Measurements from ENCODE around the gene EFS.

The EFS gene

DNA sequence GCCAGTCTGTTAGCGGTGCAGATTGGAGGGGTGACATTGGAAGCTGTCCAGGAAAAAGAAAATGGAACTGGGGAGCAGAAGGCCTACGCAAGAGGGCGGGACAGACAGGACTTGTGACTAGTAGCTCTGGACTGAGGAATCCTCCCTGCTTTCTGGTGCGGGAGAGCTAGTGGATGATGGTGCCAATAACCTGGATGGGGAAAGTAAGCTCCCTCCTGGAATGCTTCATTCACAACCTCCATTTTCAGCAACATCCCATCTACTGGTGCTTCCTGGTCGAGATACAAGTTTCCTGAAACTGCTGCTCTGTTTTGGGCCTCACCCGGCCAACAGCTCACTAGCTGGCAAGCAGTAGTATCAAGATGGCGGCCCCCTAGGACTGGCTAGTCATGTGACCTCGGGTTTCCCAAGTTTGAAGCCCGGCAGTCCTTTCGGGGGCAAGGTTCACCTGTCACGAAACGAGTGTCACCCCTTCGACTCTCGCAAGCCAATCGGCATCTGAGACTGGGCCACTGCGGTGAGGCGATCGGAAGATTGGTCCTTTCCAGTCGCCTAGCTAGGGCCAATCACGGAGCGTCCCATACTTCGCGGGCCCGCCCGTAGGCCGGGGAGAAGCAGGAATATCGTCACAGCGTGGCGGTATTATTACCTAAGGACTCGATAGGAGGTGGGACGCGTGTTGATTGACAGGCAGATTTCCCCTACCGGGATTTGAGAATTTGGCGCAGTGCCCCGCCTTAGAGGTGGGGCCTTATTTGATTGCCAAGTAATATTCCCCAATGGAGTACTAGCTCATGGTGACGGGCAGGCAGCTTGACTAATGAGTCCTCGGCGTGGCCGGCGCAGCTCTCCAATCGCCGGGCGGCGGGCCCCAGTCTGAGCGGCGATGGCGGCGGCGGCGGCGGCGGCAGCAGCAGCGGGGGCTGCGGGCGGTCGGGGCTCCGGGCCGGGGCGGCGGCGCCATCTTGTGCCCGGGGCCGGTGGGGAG is 44.1 kb downstream of the EFS start, which contains the start of gene PABPN1:
Gene PABPN1 (plus strand): TSS at position 874 of the 988 bp plus-strand sequence. CDS start 13 bp downstream, at position 887.
- H3K4me3 ChIP-seq (ENCODE audit: low read length in 2 of 2), result peak within 1 kb of the TSS; percentile 93 to 94
- no peaks in the 10 kb centered on the region for H3K27me3 ChIP-seq (ENCODE audit: control insufficient read depth in 2 of 2, insufficient read depth in 2 of 2, low read length in 2 of 2)
- H3K27ac ChIP-seq (ENCODE audit: low read depth in 2 of 2, low read length in 2 of 2), result peak within 1 kb of the TSS; percentile 88 to 92
- peaks cover 13 to 16% of the 10 kb centered on the region in 2 donors for H3K4me1 ChIP-seq (ENCODE audit: control insufficient read depth in 2 of 2, insufficient read depth in 2 of 2, low read length in 2 of 2)
- peaks cover 16 to 24% of the 10 kb centered on the region in 2 donors for H3K36me3 ChIP-seq (ENCODE audit: control insufficient read depth in 2 of 2, insufficient read depth in 2 of 2, low read length in 2 of 2)
- no peaks in the 10 kb centered on the region for H3K9me3 ChIP-seq (ENCODE audit: control insufficient read depth in 2 of 2, low read length in 2 of 2)
- H3K9ac ChIP-seq (ENCODE audit: low read depth in 1 of 2, low read length in 2 of 2), result peak within 1 kb of the TSS; percentile 89 to 91

DNA sequence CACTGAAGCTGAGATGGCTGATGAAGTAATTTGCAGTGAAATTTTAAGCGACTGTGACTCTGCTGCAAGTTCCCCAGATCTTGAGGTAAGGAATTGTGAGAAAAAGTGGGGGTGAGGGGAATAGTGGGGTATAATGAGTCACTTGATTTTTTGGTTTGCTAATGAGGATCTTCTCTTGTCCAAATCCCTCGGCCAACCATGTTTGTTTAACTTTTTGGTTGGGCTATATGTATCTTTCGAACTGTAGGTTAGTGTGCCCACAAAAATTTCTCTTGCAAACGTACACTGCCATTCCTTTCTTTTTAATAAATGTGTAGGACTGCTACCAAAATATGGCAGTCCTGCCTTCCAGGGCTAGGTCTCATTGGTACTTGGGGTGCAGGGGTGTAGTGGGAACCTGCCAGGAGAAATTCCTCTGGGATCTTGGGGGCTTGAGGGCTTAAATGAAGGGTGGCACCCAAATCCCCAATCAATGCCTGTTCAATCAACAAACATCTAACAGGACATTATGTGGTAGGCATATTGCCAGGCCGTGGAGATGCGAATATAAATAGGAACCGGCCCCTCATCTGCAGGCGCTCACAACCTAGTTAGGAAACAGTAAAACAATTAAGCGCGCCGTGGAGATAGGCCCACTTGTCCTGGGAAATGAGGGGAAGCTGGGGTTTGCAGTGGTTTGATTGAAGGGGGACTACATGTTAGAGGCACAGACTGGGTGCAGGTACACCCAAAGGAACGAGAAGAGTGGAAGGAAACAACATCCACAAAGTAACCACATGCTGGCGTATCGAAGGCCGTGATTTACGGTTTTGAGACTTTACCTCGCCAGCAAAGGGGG is 45.0 kb downstream of the EFS start:
- Histone ChIP-seq H3K4me3 (ENCODE audit: low read length in 2 of 2) (peak overlapping the region; percentile 67 to 74), H3K4me1 (ENCODE audit: control insufficient read depth in 2 of 2, insufficient read depth in 2 of 2, low read length in 2 of 2) (peaks cover 13 to 16% of the 10 kb centered on the region in 2 donors), H3K27me3 (ENCODE audit: control insufficient read depth in 2 of 2, insufficient read depth in 2 of 2, low read length in 2 of 2) (no peaks in the 10 kb centered on the region), H3K27ac (ENCODE audit: low read depth in 2 of 2, low read length in 2 of 2) (peak overlapping the region; percentile 86 to 92), H3K36me3 (ENCODE audit: control insufficient read depth in 2 of 2, insufficient read depth in 2 of 2, low read length in 2 of 2) (peaks cover 12 to 20% of the 10 kb centered on the region in 2 donors), H3K9me3 (ENCODE audit: control insufficient read depth in 2 of 2, low read length in 2 of 2) (no peaks in the 10 kb centered on the region), H3K9ac (ENCODE audit: low read depth in 1 of 2, low read length in 2 of 2) (peak overlapping the region; percentile 17 to 53)

DNA sequence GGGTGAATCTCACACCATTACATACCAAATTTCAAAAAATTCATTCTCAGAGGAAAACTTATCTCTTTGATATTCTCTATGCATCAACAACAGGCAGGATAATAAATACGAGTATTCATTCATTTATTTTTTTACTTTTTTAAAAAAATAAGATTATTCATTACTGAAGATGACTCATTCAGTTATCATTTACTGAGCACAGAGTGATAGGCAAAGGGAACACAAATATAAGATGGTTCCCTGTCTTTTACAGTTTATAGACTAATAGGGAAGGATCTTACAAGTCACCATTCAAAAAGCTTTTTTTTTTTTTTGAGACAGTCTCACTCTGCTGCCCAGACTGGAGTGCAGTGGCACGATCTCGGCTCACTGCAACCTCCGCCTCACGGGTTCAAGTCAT is 48.7 kb downstream of the EFS start:
- Histone ChIP-seq H3K9ac (ENCODE audit: low read depth in 1 of 2, low read length in 2 of 2) (no peak overlapping the region), H3K27me3 (ENCODE audit: control insufficient read depth in 2 of 2, insufficient read depth in 2 of 2, low read length in 2 of 2) (no peaks in the 10 kb centered on the region), H3K36me3 (ENCODE audit: control insufficient read depth in 2 of 2, insufficient read depth in 2 of 2, low read length in 2 of 2) (peaks cover 0 to 5% of the 10 kb centered on the region in 2 donors), H3K4me3 (ENCODE audit: low read length in 2 of 2) (no peak overlapping the region), H3K9me3 (ENCODE audit: control insufficient read depth in 2 of 2, low read length in 2 of 2) (no peaks in the 10 kb centered on the region), H3K4me1 (ENCODE audit: control insufficient read depth in 2 of 2, insufficient read depth in 2 of 2, low read length in 2 of 2) (peaks cover 5 to 6% of the 10 kb centered on the region in 2 donors), H3K27ac (ENCODE audit: low read depth in 2 of 2, low read length in 2 of 2) (no peak overlapping the region)

DNA sequence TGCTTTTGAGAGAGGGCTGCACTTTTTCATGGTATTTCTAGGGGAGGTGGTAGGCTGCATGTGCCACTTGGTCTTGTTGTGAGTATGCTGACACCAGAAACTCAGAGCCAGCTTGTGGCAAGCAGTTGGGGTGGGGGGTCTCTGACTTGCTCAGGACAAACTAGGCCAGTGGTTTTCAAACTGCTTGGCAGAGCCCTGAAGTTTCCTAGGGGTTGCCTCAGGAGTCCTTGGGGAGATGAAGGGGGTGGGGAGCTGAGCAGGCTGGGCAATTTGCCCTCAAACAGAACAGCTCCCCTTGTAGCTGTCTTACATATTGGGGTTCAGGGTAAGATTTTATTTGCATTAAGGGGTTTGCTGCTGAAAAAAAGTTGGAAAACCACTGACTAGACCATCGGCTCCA is 54.4 kb downstream of the EFS start:
- H3K27ac ChIP-seq (ENCODE audit: low read depth in 2 of 2, low read length in 2 of 2), result no peak overlapping the region
- H3K4me1 ChIP-seq (ENCODE audit: control insufficient read depth in 2 of 2, insufficient read depth in 2 of 2, low read length in 2 of 2), result peaks cover 29 to 37% of the 10 kb centered on the region in 2 donors
- H3K9ac ChIP-seq (ENCODE audit: low read depth in 1 of 2, low read length in 2 of 2), result no peak overlapping the region
- H3K36me3 ChIP-seq (ENCODE audit: control insufficient read depth in 2 of 2, insufficient read depth in 2 of 2, low read length in 2 of 2), result peaks cover 16 to 31% of the 10 kb centered on the region in 2 donors
- no peaks in the 10 kb centered on the region for H3K27me3 ChIP-seq (ENCODE audit: control insufficient read depth in 2 of 2, insufficient read depth in 2 of 2, low read length in 2 of 2)
- no peaks in the 10 kb centered on the region for H3K9me3 ChIP-seq (ENCODE audit: control insufficient read depth in 2 of 2, low read length in 2 of 2)
- no peak overlapping the region for H3K4me3 ChIP-seq (ENCODE audit: low read length in 2 of 2)

DNA sequence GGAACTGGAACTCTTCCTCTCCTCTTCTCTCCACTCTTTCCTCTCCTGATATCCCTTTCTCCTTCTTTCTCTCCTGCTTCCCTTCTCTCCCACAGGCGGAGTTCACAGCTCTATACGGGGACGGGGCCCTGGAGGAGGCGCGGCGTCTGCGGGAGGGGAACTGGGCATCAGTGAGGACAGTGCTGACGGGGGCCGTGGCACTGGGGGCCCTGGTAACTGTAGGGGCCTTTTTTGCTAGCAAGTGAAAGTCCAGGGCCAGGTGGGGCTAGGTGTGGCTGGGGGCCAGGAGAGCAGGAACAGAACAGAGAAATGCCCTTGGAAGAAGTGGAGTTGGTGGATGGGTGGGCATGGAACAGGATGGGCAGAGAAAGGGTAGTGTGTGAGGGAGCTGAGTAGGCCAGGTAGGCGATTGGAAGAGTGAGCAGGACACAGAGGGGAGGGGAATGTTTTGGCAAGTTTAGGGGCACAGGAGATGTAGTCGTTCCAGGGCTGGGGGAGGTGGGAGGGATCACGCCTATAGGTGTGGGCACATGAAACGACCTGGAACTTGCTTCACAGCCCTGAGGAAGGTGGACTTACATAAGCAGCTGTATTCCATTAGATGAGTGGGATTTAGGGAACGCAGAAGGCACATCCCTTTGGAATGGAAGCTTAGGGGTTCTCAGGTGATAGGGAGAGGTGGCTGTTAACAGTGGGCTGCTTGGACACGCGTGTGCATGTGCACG is 56.1 kb downstream of the EFS start:
- H3K36me3 ChIP-seq (ENCODE audit: control insufficient read depth in 2 of 2, insufficient read depth in 2 of 2, low read length in 2 of 2), result peaks cover 16 to 31% of the 10 kb centered on the region in 2 donors

DNA sequence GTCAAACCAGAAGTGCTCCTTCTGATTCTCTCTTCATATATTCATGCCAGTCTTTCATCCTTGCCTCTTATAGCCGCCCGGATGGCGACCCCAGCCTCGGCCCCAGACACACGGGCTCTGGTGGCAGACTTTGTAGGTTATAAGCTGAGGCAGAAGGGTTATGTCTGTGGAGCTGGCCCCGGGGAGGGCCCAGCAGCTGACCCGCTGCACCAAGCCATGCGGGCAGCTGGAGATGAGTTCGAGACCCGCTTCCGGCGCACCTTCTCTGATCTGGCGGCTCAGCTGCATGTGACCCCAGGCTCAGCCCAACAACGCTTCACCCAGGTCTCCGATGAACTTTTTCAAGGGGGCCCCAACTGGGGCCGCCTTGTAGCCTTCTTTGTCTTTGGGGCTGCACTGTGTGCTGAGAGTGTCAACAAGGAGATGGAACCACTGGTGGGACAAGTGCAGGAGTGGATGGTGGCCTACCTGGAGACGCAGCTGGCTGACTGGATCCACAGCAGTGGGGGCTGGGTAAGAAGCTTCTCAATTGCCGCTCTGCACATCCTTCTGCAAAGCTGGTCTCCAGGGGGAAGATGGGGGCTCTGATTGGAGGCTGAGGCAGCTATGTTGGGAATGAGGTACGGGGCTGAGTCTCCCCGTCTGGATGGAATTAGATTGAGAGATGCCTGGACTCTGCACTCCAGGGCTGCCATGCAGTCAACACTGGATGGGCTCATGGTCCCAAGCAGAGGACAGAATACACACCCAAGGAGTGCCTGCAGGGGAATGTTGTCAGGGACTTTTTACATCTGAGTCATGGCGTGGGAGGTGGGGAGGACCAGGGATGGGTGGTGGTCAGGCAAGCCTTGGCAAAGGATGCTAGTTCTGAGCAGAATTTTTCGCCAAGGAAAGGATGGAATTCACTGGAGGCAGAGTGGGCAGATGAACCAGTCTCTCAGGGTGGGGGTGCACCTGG is 57.0 kb downstream of the EFS start:
- Histone ChIP-seq H3K9me3 (ENCODE audit: control insufficient read depth in 2 of 2, low read length in 2 of 2) (no peaks in the 10 kb centered on the region), H3K27ac (ENCODE audit: low read depth in 2 of 2, low read length in 2 of 2) (peak overlapping the region in 1 of 2 donors; percentile 97), H3K4me3 (ENCODE audit: low read length in 2 of 2) (peak overlapping the region; percentile 83 to 98), H3K27me3 (ENCODE audit: control insufficient read depth in 2 of 2, insufficient read depth in 2 of 2, low read length in 2 of 2) (no peaks in the 10 kb centered on the region), H3K9ac (ENCODE audit: low read depth in 1 of 2, low read length in 2 of 2) (peak overlapping the region; percentile 94 to 95), H3K4me1 (ENCODE audit: control insufficient read depth in 2 of 2, insufficient read depth in 2 of 2, low read length in 2 of 2) (peaks cover 33 to 43% of the 10 kb centered on the region in 2 donors), H3K36me3 (ENCODE audit: control insufficient read depth in 2 of 2, insufficient read depth in 2 of 2, low read length in 2 of 2) (peaks cover 16 to 31% of the 10 kb centered on the region in 2 donors)

More for the DNA sequence above, 56.1 kb downstream of the EFS start:
- H3K9ac ChIP-seq (ENCODE audit: low read depth in 1 of 2, low read length in 2 of 2), result no peak overlapping the region
- H3K4me1 ChIP-seq (ENCODE audit: control insufficient read depth in 2 of 2, insufficient read depth in 2 of 2, low read length in 2 of 2), result peaks cover 31 to 42% of the 10 kb centered on the region in 2 donors
- H3K27ac ChIP-seq (ENCODE audit: low read depth in 2 of 2, low read length in 2 of 2), result no peak overlapping the region
- H3K4me3 ChIP-seq (ENCODE audit: low read length in 2 of 2), result peak overlapping the region in 1 of 2 donors; percentile 36
- H3K9me3 ChIP-seq (ENCODE audit: control insufficient read depth in 2 of 2, low read length in 2 of 2), result no peaks in the 10 kb centered on the region
- H3K27me3 ChIP-seq (ENCODE audit: control insufficient read depth in 2 of 2, insufficient read depth in 2 of 2, low read length in 2 of 2), result no peaks in the 10 kb centered on the region

DNA sequence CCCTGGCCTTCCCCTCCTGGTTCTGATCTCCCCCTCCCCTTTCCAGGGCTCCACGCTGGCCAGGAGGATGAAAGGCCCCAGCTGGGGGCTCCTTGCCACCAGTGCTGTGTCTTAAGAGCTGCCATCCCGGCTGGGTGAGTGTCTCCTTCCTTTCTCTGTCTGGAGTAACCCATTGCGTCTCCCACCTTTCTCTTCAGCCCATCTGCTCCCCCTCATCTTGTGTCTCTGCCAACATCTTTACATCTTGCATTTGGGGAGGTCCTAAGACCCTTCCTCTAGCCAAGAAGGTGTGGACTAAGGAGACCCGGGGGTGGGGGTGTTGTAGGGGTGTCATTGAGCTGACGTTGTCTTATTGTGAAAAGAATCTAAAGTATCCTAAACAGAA is 57.8 kb downstream of the EFS start:
- H3K36me3 ChIP-seq (ENCODE audit: control insufficient read depth in 2 of 2, insufficient read depth in 2 of 2, low read length in 2 of 2), result peaks cover 16 to 31% of the 10 kb centered on the region in 2 donors
- peaks cover 39 to 49% of the 10 kb centered on the region in 2 donors for H3K4me1 ChIP-seq (ENCODE audit: control insufficient read depth in 2 of 2, insufficient read depth in 2 of 2, low read length in 2 of 2)
- H3K9me3 ChIP-seq (ENCODE audit: control insufficient read depth in 2 of 2, low read length in 2 of 2), result no peaks in the 10 kb centered on the region
- peak overlapping the region; percentile 96 to 97 for H3K27ac ChIP-seq (ENCODE audit: low read depth in 2 of 2, low read length in 2 of 2)
- H3K27me3 ChIP-seq (ENCODE audit: control insufficient read depth in 2 of 2, insufficient read depth in 2 of 2, low read length in 2 of 2), result no peaks in the 10 kb centered on the region
- H3K4me3 ChIP-seq (ENCODE audit: low read length in 2 of 2), result peak overlapping the region; percentile 83 to 98
- peak overlapping the region; percentile 94 to 95 for H3K9ac ChIP-seq (ENCODE audit: low read depth in 1 of 2, low read length in 2 of 2)

DNA sequence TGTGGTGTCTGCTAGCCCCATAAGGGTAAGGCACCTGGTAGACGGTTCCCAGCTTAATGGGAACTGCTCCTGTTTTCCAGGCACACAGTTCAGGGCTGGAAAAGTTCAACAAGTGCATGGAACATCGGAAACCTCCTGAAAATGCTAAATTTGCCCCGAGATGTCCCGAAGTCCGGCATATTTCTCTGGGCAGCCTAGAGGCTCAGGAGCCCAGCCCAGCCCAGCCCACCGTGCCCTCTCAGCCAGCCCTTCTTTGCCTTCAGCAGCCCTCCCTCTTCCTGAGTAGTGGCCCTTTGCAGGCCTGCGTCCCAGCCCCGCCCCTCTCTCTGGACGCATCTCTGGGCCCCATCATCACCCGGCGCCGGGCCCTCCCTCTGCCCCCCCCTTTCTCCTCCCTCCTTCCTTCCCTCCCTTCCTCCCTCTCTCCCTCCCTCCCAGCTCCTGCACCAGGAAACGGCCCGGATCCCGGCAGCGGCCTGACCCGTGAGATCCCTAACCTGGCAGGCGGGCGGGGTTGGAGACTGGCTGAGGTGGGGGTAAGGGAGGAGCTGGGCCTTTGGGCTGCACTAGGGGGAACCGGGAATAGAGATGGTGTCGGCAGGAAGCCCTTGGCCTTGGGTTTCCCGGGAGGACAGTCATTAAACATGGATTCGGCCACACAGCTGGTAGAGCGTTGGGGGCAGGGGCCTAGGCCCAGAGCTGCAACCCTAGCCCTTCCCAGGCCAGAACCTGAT is 58.4 kb downstream of the EFS start, which contains the start of gene BCL2L2:
Gene BCL2L2 (plus strand): TSS at position 422 of the 734 bp plus-strand sequence. CDS start 935 bp downstream, outside the sequence.
- H3K9ac ChIP-seq (ENCODE audit: low read depth in 1 of 2, low read length in 2 of 2), result peak within 1 kb of the TSS; percentile 94 to 95
- no peaks in the 10 kb centered on the region for H3K9me3 ChIP-seq (ENCODE audit: control insufficient read depth in 2 of 2, low read length in 2 of 2)
- H3K27me3 ChIP-seq (ENCODE audit: control insufficient read depth in 2 of 2, insufficient read depth in 2 of 2, low read length in 2 of 2), result no peaks in the 10 kb centered on the region
- peaks cover 16 to 29% of the 10 kb centered on the region in 2 donors for H3K36me3 ChIP-seq (ENCODE audit: control insufficient read depth in 2 of 2, insufficient read depth in 2 of 2, low read length in 2 of 2)
- H3K4me1 ChIP-seq (ENCODE audit: control insufficient read depth in 2 of 2, insufficient read depth in 2 of 2, low read length in 2 of 2), result peaks cover 39 to 49% of the 10 kb centered on the region in 2 donors
- peak within 1 kb of the TSS; percentile 83 to 98 for H3K4me3 ChIP-seq (ENCODE audit: low read length in 2 of 2)
- peak within 1 kb of the TSS; percentile 96 to 97 for H3K27ac ChIP-seq (ENCODE audit: low read depth in 2 of 2, low read length in 2 of 2)

Measured in mucosa of rectum (tissue), 2 donors.